ENCODE measurements around the gene ASTN2. TPM values are rescaled to one million over a fixed set of nuclear protein-coding genes. Genes with fewer than 3 reads are reported as not detected.

Gene ASTN2
- total and polyA plus RNA-seq, 10 of the 15 experiments (the other 5 are each of a cell fraction or from before 2014, with no cell fraction given) = 1.4 to 15.7 (median 7.0) TPM

GRCh38 chr9:116934131-116934530, 480.7 kb downstream of the ASTN2 start (continued):
- no peak for TF ChIP-seq E4F1 (IDR thresholded peaks at IDR 0.05; ENCODE audit: borderline replicate concordance, partially characterized antibody)

- no peak overlapping the region for H2AFZ ChIP-seq (ENCODE audit: control insufficient read depth, low read depth, low read length)
- CTCF ChIA-PET = no interaction called here
- in situ Hi-C loops (cut with MboI) = no loop called here
- FAIRE-seq (no peak), ATAC-seq (no peak), DNase-seq (ENCODE audit: low read depth, low spot score) (no peak)
- POLR2A ChIA-PET = no interaction called here
- no TSS peak for BruUV-seq (replicated peaks)
- no peak overlapping the region for H3K9ac ChIP-seq (ENCODE audit: control insufficient read depth, insufficient read depth, low read length)
- TF ChIP-seq DPF2 (IDR thresholded peaks at IDR 0.05) = no peak
- no peak for TF ChIP-seq BMI1 (IDR thresholded peaks at IDR 0.05; ENCODE audit: borderline replicate concordance)
- no peak for TF ChIP-seq REST (IDR thresholded peaks at IDR 0.05; ENCODE audit: low read depth, low read length)
- TF ChIP-seq CHD4 (IDR thresholded peaks at IDR 0.05) = no peak
- TF ChIP-seq SMC3 (IDR thresholded peaks at IDR 0.05; ENCODE audit: borderline replicate concordance, low read length) = no peak
- TF ChIP-seq RELB (IDR thresholded peaks at IDR 0.05; ENCODE audit: low read depth) = no peak
- no peak for TF ChIP-seq MTA2 (IDR thresholded peaks at IDR 0.05; ENCODE audit: low read depth)
- no peak for TF ChIP-seq SIN3A (IDR thresholded peaks at IDR 0.05; ENCODE audit: low read depth, low read length)
- no peak for TF ChIP-seq GABPA (IDR thresholded peaks at IDR 0.05; ENCODE audit: low read depth)
- no peak for TF ChIP-seq TCF12 (IDR thresholded peaks at IDR 0.05; ENCODE audit: low read depth, low read length)
- TF ChIP-seq MTA3 (IDR thresholded peaks at IDR 0.05; ENCODE audit: borderline replicate concordance, low read length) = no peak
- no peak for TF ChIP-seq IRF4 (IDR thresholded peaks at IDR 0.05; ENCODE audit: low read depth, low read length)
- no peak for TF ChIP-seq FOXM1 (IDR thresholded peaks at IDR 0.05; ENCODE audit: low read depth, low read length)
- no peak for TF ChIP-seq RCOR1 (conservative IDR thresholded peaks at IDR 0.05; ENCODE audit: low read depth, low read length)
- intact Hi-C loops (cut with micrococcal nuclease; ENCODE audit: unreplicated experiment) = no loop called here
- no peaks in the 10 kb centered on the region; the same call in 2 of the 3 replicates for H3K9me3 ChIP-seq (replicated peaks; ENCODE audit: control insufficient read depth, insufficient read depth, low read length)
- RAD21 ChIA-PET (ENCODE audit: unreplicated experiment) = no interaction called here
- no peak overlapping the region for H3K4me2 ChIP-seq (ENCODE audit: control insufficient read depth, insufficient read depth)
- WGBS (ENCODE audit: insufficient coverage, insufficient replicate concordance, low lambda C conversion rate, missing lambda C conversion rate) = 50% methylated on average over 2 of the region's 2 CpGs
- H3K4me3 ChIP-seq = no peak overlapping the region
- H3K27me3 ChIP-seq (replicated peaks in 1 of 2; ENCODE audit: control insufficient read depth in 2 of 2, insufficient read depth in 2 of 2, low read length in 1 of 2) = no peaks in the 10 kb centered on the region
- H4K20me1 ChIP-seq (ENCODE audit: control insufficient read depth, insufficient read depth) = no peaks in the 10 kb centered on the region
- H3K4me1 ChIP-seq (ENCODE audit: control insufficient read depth, insufficient read depth, low read length) = no peaks in the 10 kb centered on the region
- no peaks in the 10 kb centered on the region for H3K36me3 ChIP-seq (ENCODE audit: control insufficient read depth in 2 of 2, insufficient read depth in 2 of 2, low read length in 1 of 2)
- SMC1A ChIA-PET (ENCODE audit: uncharacterized antibody, unreplicated experiment) = no interaction called here
- no peak overlapping the region for H3K27ac ChIP-seq (ENCODE audit: control insufficient read depth, insufficient read depth)
- no peaks in the 10 kb centered on the region for H3K79me2 ChIP-seq (ENCODE audit: control insufficient read depth, insufficient read depth, low read length)
Observed at GRCh38 chr9:116933251-116933650, 481.6 kb downstream of the ASTN2 start.
